ENCODE results near the gene ARHGEF7.

The ARHGEF7 gene

GRCh38 chr13:111282997-111283396 is 167.9 kb downstream of the ARHGEF7 start:
- Histone ChIP-seq H3K27ac (ENCODE audit: insufficient read depth, low read depth, low read length, poor library complexity, severe bottlenecking) (no peak overlapping the region), H3K36me3 (ENCODE audit: control insufficient read depth, insufficient read depth, low read length) (peaks cover 35% of the 10 kb centered on the region)
- WGBS, 2 experiments, result 91 to 96% methylated on average over 23 of the region's 23 CpGs

GRCh38 chr13:111283457-111283856 is 168.3 kb downstream of the ARHGEF7 start:
- H3K27ac ChIP-seq (ENCODE audit: insufficient read depth, low read depth, low read length, poor library complexity, severe bottlenecking), result no peak overlapping the region
- 97 to 98% methylated on average over 10 of the region's 10 CpGs for WGBS, 2 experiments
- no peak overlapping the region for H3K4me3 ChIP-seq (ENCODE audit: insufficient read depth, low read depth, low read length)
- no peaks in the 10 kb centered on the region for H3K9me3 ChIP-seq (ENCODE audit: control insufficient read depth, low read length)
- H3K4me1 ChIP-seq (ENCODE audit: control insufficient read depth, insufficient read depth, low read length), result no peaks in the 10 kb centered on the region
- no peaks in the 10 kb centered on the region for H3K27me3 ChIP-seq (ENCODE audit: control insufficient read depth, insufficient read depth, low read length, poor library complexity, severe bottlenecking)
- H3K36me3 ChIP-seq (ENCODE audit: control insufficient read depth, insufficient read depth, low read length), result peaks cover 39% of the 10 kb centered on the region

More at GRCh38 chr13:111282997-111283396, 167.9 kb downstream of the ARHGEF7 start:
- Histone ChIP-seq H3K9me3 (ENCODE audit: control insufficient read depth, low read length) (no peaks in the 10 kb centered on the region), H3K27me3 (ENCODE audit: control insufficient read depth, insufficient read depth, low read length, poor library complexity, severe bottlenecking) (no peaks in the 10 kb centered on the region), H3K4me3 (ENCODE audit: insufficient read depth, low read depth, low read length) (no peak overlapping the region), H3K4me1 (ENCODE audit: control insufficient read depth, insufficient read depth, low read length) (no peaks in the 10 kb centered on the region)

DNA sequence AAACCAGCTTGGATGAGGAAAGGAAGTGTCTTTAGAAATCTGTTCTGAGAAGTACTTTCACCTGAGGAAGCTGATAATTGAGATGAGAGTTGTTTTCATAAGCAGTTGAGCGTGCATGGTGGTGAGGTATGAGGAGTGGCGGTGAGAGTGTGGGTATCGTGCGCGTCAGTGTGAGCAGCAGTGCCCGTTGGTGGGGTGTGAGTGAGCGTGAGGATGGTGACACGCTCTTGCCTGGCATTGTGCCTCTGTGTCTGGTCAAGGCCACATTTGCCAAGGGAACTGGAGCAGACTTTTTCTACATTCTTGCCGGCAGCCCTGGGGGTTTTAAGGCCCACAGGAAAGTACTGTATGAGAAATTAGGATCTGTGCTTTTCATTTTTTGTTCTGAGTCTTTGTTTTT is 168.9 kb downstream of the ARHGEF7 start:
- H3K4me1 ChIP-seq (ENCODE audit: control insufficient read depth, insufficient read depth, low read length), result no peaks in the 10 kb centered on the region
- H3K4me3 ChIP-seq (ENCODE audit: insufficient read depth, low read depth, low read length), result no peak overlapping the region
- no peaks in the 10 kb centered on the region for H3K9me3 ChIP-seq (ENCODE audit: control insufficient read depth, low read length)
- H3K27ac ChIP-seq (ENCODE audit: insufficient read depth, low read depth, low read length, poor library complexity, severe bottlenecking), result no peak overlapping the region
- no peaks in the 10 kb centered on the region for H3K27me3 ChIP-seq (ENCODE audit: control insufficient read depth, insufficient read depth, low read length, poor library complexity, severe bottlenecking)
- 93 to 96% methylated on average over 9 of the region's 9 CpGs for WGBS, 2 experiments
- H3K36me3 ChIP-seq (ENCODE audit: control insufficient read depth, insufficient read depth, low read length), result peaks cover 40% of the 10 kb centered on the region

GRCh38 chr13:111284565-111284964 is 169.5 kb downstream of the ARHGEF7 start:
- WGBS, 2 experiments, result 95% methylated on average over 14 of the region's 14 CpGs
- Histone ChIP-seq H3K9me3 (ENCODE audit: control insufficient read depth, low read length) (no peaks in the 10 kb centered on the region), H3K36me3 (ENCODE audit: control insufficient read depth, insufficient read depth, low read length) (peaks cover 40% of the 10 kb centered on the region), H3K27me3 (ENCODE audit: control insufficient read depth, insufficient read depth, low read length, poor library complexity, severe bottlenecking) (no peaks in the 10 kb centered on the region), H3K4me1 (ENCODE audit: control insufficient read depth, insufficient read depth, low read length) (no peaks in the 10 kb centered on the region), H3K27ac (ENCODE audit: insufficient read depth, low read depth, low read length, poor library complexity, severe bottlenecking) (no peak overlapping the region), H3K4me3 (ENCODE audit: insufficient read depth, low read depth, low read length) (no peak overlapping the region)

DNA sequence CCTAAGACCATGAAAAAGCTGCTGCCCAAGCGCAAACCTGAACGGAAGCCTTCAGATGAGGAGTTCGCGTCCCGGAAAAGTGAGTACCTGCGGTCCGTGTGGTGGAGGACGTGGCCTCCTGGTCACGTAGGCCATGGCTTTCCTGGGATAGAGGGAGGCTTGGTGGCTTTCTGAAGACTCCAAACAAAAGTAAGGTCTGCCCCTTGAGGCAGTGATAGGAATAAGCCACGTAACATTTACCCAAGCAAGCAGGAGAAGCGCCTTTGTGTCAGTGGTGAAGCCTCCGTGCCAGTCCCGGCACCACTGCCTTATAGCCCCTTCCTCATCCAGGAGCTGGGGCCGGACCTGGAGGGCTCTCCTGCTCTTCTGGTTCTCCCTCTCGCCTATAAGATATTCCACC is 171.1 kb downstream of the ARHGEF7 start:
- H3K4me1 ChIP-seq (ENCODE audit: control insufficient read depth, insufficient read depth, low read length), result no peaks in the 10 kb centered on the region
- WGBS, 2 experiments, result 88% methylated on average over 15 of the region's 15 CpGs
- H3K27ac ChIP-seq (ENCODE audit: insufficient read depth, low read depth, low read length, poor library complexity, severe bottlenecking), result no peak overlapping the region
- peaks cover 36% of the 10 kb centered on the region for H3K36me3 ChIP-seq (ENCODE audit: control insufficient read depth, insufficient read depth, low read length)
- no peaks in the 10 kb centered on the region for H3K9me3 ChIP-seq (ENCODE audit: control insufficient read depth, low read length)
- H3K27me3 ChIP-seq (ENCODE audit: control insufficient read depth, insufficient read depth, low read length, poor library complexity, severe bottlenecking), result no peaks in the 10 kb centered on the region
- H3K4me3 ChIP-seq (ENCODE audit: insufficient read depth, low read depth, low read length), result no peak overlapping the region

DNA sequence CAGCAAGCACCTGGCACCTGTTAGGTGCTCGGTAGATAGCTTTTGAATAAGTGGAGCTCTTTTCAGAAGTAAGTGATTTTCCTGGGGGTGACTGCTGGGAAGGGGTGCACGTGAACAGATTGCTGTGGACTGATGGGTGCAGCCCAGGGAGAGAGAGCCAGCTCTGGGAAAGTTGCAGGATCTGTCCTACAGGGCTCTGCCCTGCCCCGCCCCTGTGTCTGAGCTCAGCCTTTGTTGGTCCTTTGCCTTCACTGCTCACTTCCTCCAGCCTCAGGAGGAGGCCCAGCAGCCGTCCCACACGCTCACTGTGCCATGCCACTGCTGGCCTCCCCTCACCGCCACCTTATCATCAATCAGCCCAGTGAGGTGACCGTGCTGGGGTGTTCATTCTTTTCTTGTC is 171.6 kb downstream of the ARHGEF7 start:
- Histone ChIP-seq H3K4me3 (ENCODE audit: insufficient read depth, low read depth, low read length) (no peak overlapping the region), H3K27ac (ENCODE audit: insufficient read depth, low read depth, low read length, poor library complexity, severe bottlenecking) (no peak overlapping the region), H3K4me1 (ENCODE audit: control insufficient read depth, insufficient read depth, low read length) (no peaks in the 10 kb centered on the region), H3K27me3 (ENCODE audit: control insufficient read depth, insufficient read depth, low read length, poor library complexity, severe bottlenecking) (no peaks in the 10 kb centered on the region), H3K9me3 (ENCODE audit: control insufficient read depth, low read length) (no peaks in the 10 kb centered on the region), H3K36me3 (ENCODE audit: control insufficient read depth, insufficient read depth, low read length) (peaks cover 38% of the 10 kb centered on the region)
- WGBS, 2 experiments, result 96 to 97% methylated on average over 7 of the region's 7 CpGs

GRCh38 chr13:111287201-111287600 is 172.1 kb downstream of the ARHGEF7 start:
- peaks cover 38% of the 10 kb centered on the region for H3K36me3 ChIP-seq (ENCODE audit: control insufficient read depth, insufficient read depth, low read length)

DNA sequence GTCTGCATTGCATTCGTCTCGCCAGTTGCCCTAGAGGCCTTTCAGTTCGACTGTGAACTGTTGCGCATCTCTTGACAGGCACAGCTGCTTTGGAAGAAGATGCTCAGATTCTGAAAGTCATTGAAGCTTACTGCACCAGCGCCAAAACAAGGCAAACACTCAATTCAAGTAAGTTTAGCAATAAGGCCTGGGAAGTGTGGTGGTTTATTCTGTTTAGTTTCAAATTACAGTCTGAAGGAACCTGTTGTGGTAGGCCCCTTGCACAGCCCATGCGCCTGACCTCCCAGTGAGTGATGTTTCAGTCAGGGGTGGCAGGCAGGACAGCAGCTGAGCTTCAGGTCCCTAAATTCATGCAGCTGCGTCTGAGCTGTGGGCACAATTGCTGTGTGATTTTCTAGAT is 173.2 kb downstream of the ARHGEF7 start:
- Histone ChIP-seq H3K27ac (ENCODE audit: insufficient read depth, low read depth, low read length, poor library complexity, severe bottlenecking) (no peak overlapping the region), H3K9me3 (ENCODE audit: control insufficient read depth, low read length) (no peaks in the 10 kb centered on the region), H3K36me3 (ENCODE audit: control insufficient read depth, insufficient read depth, low read length) (peaks cover 29% of the 10 kb centered on the region), H3K27me3 (ENCODE audit: control insufficient read depth, insufficient read depth, low read length, poor library complexity, severe bottlenecking) (no peaks in the 10 kb centered on the region), H3K4me1 (ENCODE audit: control insufficient read depth, insufficient read depth, low read length) (no peaks in the 10 kb centered on the region), H3K4me3 (ENCODE audit: insufficient read depth, low read depth, low read length) (no peak overlapping the region)
- WGBS, 2 experiments, result 94 to 97% methylated on average over 7 of the region's 7 CpGs

More at GRCh38 chr13:111287201-111287600, 172.1 kb downstream of the ARHGEF7 start:
- no peak overlapping the region for H3K27ac ChIP-seq (ENCODE audit: insufficient read depth, low read depth, low read length, poor library complexity, severe bottlenecking)
- H3K9me3 ChIP-seq (ENCODE audit: control insufficient read depth, low read length), result no peaks in the 10 kb centered on the region
- WGBS, 2 experiments, result 95% methylated on average over 8 of the region's 8 CpGs
- no peaks in the 10 kb centered on the region for H3K4me1 ChIP-seq (ENCODE audit: control insufficient read depth, insufficient read depth, low read length)
- H3K4me3 ChIP-seq (ENCODE audit: insufficient read depth, low read depth, low read length), result no peak overlapping the region
- H3K27me3 ChIP-seq (ENCODE audit: control insufficient read depth, insufficient read depth, low read length, poor library complexity, severe bottlenecking), result no peaks in the 10 kb centered on the region

- Histone ChIP-seq H3K9me3 (ENCODE audit: control insufficient read depth, low read length) (no peaks in the 10 kb centered on the region), H3K27me3 (ENCODE audit: control insufficient read depth, insufficient read depth, low read length, poor library complexity, severe bottlenecking) (no peaks in the 10 kb centered on the region), H3K27ac (ENCODE audit: insufficient read depth, low read depth, low read length, poor library complexity, severe bottlenecking) (no peak overlapping the region), H3K36me3 (ENCODE audit: control insufficient read depth, insufficient read depth, low read length) (peaks cover 26% of the 10 kb centered on the region), H3K4me1 (ENCODE audit: control insufficient read depth, insufficient read depth, low read length) (no peaks in the 10 kb centered on the region), H3K4me3 (ENCODE audit: insufficient read depth, low read depth, low read length) (no peak overlapping the region)
- WGBS, 2 experiments, result 86 to 94% methylated on average over 11 of the region's 11 CpGs
Measured at GRCh38 chr13:111289251-111289650, 174.1 kb downstream of the ARHGEF7 start.

GRCh38 chr13:111291908-111292307 is 176.8 kb downstream of the ARHGEF7 start:
- peaks cover 16% of the 10 kb centered on the region for H3K36me3 ChIP-seq (ENCODE audit: control insufficient read depth, insufficient read depth, low read length)
- 92 to 94% methylated on average over 14 of the region's 14 CpGs for WGBS, 2 experiments

More at GRCh38 chr13:111291908-111292307, 176.8 kb downstream of the ARHGEF7 start:
- Histone ChIP-seq H3K27me3 (ENCODE audit: control insufficient read depth, insufficient read depth, low read length, poor library complexity, severe bottlenecking) (no peaks in the 10 kb centered on the region), H3K4me1 (ENCODE audit: control insufficient read depth, insufficient read depth, low read length) (no peaks in the 10 kb centered on the region), H3K9me3 (ENCODE audit: control insufficient read depth, low read length) (no peaks in the 10 kb centered on the region), H3K4me3 (ENCODE audit: insufficient read depth, low read depth, low read length) (no peak overlapping the region), H3K27ac (ENCODE audit: insufficient read depth, low read depth, low read length, poor library complexity, severe bottlenecking) (no peak overlapping the region)
